Measurements from ENCODE around the gene EFCAB6.

DNA sequence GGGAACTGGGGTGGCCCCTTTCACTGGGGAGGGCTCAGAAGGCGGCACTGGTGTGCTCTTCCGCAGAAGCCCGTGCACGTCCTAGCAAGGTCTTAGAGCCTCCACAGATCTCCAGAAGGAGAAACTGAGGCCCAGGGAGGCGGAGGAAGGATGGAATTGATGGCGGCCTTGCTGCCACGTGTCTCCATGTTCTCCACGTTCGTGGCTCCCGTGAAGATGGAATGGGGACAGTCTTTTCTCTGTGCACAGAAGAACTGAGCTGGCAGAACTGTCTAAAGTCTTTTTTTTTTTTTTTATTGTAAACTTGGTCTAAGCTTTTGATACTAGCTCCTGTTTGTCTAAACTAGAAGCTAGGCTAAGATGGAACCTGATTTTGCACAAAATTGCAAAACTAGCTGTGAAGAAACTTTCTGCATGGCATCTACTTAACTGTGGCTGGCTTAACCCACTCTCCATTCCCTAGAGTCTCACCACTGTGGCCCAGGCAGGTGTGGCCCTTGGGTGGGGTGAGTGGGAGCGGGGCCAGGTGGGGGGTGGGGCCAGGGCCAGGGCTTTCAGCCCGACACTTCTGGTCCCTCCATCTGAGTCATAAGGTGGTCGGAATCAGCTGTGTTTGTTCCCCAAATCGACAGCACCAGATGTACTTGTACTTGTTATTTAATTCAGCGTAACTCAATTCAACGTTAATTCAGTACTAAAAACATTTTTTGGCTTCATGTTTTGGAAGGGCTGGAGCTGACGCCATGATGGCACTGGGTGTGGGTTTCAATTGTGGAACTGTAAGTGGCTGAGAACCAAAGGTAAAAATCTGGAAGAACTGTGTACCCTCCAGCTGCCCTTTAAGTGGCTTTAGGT lies 279.6 kb downstream of the EFCAB6 start:
- TF ChIP-seq, protein P1, sequence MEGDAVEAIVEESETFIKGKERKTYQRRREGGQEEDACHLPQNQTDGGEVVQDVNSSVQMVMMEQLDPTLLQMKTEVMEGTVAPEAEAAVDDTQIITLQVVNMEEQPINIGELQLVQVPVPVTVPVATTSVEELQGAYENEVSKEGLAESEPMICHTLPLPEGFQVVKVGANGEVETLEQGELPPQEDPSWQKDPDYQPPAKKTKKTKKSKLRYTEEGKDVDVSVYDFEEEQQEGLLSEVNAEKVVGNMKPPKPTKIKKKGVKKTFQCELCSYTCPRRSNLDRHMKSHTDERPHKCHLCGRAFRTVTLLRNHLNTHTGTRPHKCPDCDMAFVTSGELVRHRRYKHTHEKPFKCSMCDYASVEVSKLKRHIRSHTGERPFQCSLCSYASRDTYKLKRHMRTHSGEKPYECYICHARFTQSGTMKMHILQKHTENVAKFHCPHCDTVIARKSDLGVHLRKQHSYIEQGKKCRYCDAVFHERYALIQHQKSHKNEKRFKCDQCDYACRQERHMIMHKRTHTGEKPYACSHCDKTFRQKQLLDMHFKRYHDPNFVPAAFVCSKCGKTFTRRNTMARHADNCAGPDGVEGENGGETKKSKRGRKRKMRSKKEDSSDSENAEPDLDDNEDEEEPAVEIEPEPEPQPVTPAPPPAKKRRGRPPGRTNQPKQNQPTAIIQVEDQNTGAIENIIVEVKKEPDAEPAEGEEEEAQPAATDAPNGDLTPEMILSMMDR (conservative IDR thresholded peaks at IDR 0.05; ENCODE audit: low read length), result no peak
- TF ChIP-seq EZH2phosphoT487 (IDR thresholded peaks at IDR 0.05; ENCODE audit: borderline replicate concordance), result no peak
